Measurements from ENCODE around the gene BIN1.
A peak's percentile ranks its signal among the peaks of the same experiment; 100 is the strongest.

Gene BIN1

GRCh38 chr2:127008265-127009015, 98.5 kb downstream of the BIN1 start:
- DNase-seq (ENCODE audit: insufficient read length, low spot score) (no peak), FAIRE-seq (no peak)

- DNase-seq (ENCODE audit: insufficient read length, low spot score), result no peak
- FAIRE-seq, result no peak
Measured at GRCh38 chr2:127007652-127008051, 99.3 kb downstream of the BIN1 start.

- FAIRE-seq (no peak), DNase-seq (ENCODE audit: insufficient read length, low spot score) (no peak)
Measured at GRCh38 chr2:127006962-127007361, 100.0 kb downstream of the BIN1 start.

- FAIRE-seq (no peak), DNase-seq (ENCODE audit: insufficient read length, low spot score) (no peak)
Measured at GRCh38 chr2:127004893-127005600, 101.9 kb downstream of the BIN1 start.

DNA sequence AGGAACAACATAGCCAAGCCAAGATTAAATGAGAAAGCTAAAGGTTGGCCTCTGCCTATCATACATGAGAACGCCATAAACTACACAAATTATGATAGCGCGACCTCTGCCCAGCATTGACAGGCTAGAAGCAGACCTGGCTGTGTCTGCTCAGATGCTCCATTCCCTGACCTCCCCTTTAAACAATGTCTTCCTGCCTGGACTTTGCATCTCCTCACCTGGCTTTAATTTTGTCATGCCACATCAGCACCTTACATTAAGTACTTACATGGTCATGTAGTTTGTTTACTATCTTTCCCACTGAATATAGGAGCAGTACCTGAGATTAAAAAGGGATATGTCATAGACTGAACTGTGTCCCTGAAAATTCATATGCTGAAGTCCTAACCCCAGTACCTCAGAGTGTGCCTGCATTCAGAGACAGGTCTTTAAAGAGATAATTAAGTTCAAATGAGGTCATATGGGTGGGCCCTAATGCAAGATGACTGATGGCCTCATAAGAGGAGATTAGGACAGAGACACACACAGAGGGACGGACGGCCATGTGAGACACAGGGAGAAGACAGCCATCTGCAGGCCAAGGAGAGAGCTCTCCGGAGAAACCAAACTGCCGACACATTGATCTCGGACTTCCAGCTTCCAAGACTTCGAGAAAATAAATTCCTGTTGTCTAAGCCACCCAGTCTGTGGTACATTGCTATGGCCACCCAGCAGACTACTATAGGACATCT, 103.7 kb downstream of the BIN1 start:
- no peak for DNase-seq (ENCODE audit: insufficient read length, low spot score)
- FAIRE-seq, result no peak

DNA sequence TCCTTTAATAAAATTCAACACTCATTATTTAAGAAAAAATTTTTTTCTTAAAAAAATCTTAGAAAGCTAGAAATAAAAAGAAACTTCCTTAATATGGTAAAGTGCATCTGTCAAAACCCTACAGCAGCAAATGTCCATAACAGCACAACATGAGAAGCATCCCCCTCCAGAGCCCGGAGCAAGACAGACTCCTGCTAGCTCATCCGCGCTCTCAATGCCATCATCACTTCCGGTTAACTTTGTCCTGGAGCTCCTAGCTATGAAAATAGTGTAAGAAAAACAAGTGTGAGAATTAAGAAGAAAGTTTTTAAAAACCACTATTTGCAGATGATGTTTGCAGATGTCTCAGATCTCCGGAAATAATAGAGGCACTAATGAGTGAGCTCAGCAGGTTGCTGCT, 105.2 kb downstream of the BIN1 start:
- DNase-seq (ENCODE audit: insufficient read length, low spot score) (no peak), FAIRE-seq (no peak)

- DNase-seq (ENCODE audit: insufficient read length, low spot score), result no peak
- no peak for FAIRE-seq
Measured at GRCh38 chr2:127000937-127001336, 106.0 kb downstream of the BIN1 start.

DNA sequence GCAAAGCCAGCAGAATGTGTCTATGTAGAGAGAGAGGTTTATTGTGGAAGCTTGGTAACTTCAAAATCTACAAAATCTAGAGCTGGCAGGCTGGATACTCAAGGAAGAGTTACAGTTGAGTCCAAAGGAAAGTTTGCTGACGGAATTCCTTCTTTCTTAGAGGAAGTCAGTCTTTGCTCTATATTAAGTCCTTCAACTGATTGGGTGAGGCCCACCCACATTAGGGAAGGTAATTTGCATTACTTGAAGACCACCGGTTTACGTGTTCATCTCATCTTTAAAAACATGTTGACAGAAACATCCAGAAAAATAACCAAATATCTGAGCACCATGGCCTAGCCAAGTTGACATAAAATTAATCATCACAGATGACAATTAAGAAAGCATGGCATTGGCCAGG, 106.8 kb downstream of the BIN1 start:
- DNase-seq (ENCODE audit: insufficient read length, low spot score) (no peak), FAIRE-seq (no peak)

DNA sequence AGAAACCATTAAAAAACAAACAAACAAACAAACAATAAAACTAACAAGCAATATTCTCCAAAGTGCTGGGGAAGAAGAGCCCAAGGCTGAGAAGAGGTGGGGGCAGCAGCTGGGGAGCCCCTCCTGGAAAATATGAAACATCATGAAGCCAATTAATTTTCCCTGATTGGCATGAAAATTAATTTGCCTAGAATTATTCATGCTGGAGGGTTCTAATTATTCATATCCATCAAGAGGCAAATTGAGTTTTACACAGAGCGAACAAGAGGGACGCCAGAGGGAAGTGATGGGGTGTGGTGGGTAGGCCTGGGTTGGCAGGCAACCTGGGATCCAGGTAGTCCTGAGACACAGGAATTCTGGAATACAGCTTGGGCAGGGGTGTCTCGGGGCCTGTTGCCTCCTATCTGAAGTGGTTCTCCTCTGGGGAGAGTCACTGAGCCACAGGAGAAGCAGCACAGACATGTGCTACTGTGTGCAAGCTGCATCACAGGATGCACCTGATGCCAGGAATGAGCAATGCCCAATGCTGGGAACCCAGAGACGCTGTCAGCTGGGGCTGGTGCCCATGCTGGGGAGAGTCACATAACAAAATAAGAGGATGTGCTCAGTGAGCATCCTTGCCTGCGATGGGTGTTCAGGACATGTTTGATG, 107.7 kb downstream of the BIN1 start:
- FAIRE-seq (no peak), DNase-seq (ENCODE audit: insufficient read length, low spot score) (no peak)

GRCh38 chr2:126998486-126998885, 108.5 kb downstream of the BIN1 start:
- FAIRE-seq (peak; percentile 18), DNase-seq (ENCODE audit: insufficient read length, low spot score) (no peak)

All from GM19239 (cell line).